ENCODE data around the gene SNRNP48.

Gene SNRNP48

GRCh38 chr6:7587631-7588100 lies 2.3 kb upstream of the SNRNP48 start:
- Histone ChIP-seq H3K9me3 (no peaks in the 10 kb centered on the region), H3K4me3 (ENCODE audit: low read depth in 1 of 2, low read length in 1 of 2) (no peak overlapping the region), H3K27me3 (no peaks in the 10 kb centered on the region), H3K4me1 (ENCODE audit: control insufficient read depth in 1 of 2, insufficient read depth in 1 of 2, low read depth in 1 of 2, low read length in 1 of 2) (peaks cover 21% of the 10 kb centered on the region in 2 experiments), H3K36me3 (no peaks in the 10 kb centered on the region), H3K27ac (no peak overlapping the region)
- no peak for TF ChIP-seq CTCF (IDR thresholded peaks at IDR 0.05)

GRCh38 chr6:7588506-7588905 lies 1.5 kb upstream of the SNRNP48 start:
- peaks cover 21% of the 10 kb centered on the region in 2 experiments for H3K4me1 ChIP-seq (ENCODE audit: control insufficient read depth in 1 of 2, insufficient read depth in 1 of 2, low read depth in 1 of 2, low read length in 1 of 2)
- no peak for TF ChIP-seq CTCF (IDR thresholded peaks at IDR 0.05)
- H3K36me3 ChIP-seq: no peaks in the 10 kb centered on the region
- no peaks in the 10 kb centered on the region for H3K27me3 ChIP-seq
- no peak overlapping the region for H3K4me3 ChIP-seq (ENCODE audit: low read depth in 1 of 2, low read length in 1 of 2)
- no peak overlapping the region for H3K27ac ChIP-seq
- no peaks in the 10 kb centered on the region for H3K9me3 ChIP-seq

- H3K27ac ChIP-seq: no peak overlapping the region
Measured at GRCh38 chr6:7589221-7589620, 777 bp upstream of the SNRNP48 start.

GRCh38 chr6:7590918-7591302 lies 912 bp downstream of the SNRNP48 start:
- Histone ChIP-seq H3K36me3 (peaks cover 24% of the 10 kb centered on the region), H3K9me3 (no peaks in the 10 kb centered on the region), H3K4me1 (ENCODE audit: control insufficient read depth in 1 of 2, insufficient read depth in 1 of 2, low read depth in 1 of 2, low read length in 1 of 2) (peaks cover 21% of the 10 kb centered on the region in 2 experiments), H3K27me3 (no peaks in the 10 kb centered on the region), H3K27ac (peak overlapping the region; percentile 61), H3K4me3 (ENCODE audit: low read depth in 1 of 2, low read length in 1 of 2) (peak overlapping the region; percentile 85 to 95)
- TF ChIP-seq CTCF (IDR thresholded peaks at IDR 0.05): no peak

More at GRCh38 chr6:7589221-7589620, 777 bp upstream of the SNRNP48 start:
- no peaks in the 10 kb centered on the region for H3K9me3 ChIP-seq
- H3K36me3 ChIP-seq: peaks cover 7% of the 10 kb centered on the region
- no peaks in the 10 kb centered on the region for H3K27me3 ChIP-seq
- no peak overlapping the region for H3K4me3 ChIP-seq (ENCODE audit: low read depth in 1 of 2, low read length in 1 of 2)
- H3K4me1 ChIP-seq (ENCODE audit: control insufficient read depth in 1 of 2, insufficient read depth in 1 of 2, low read depth in 1 of 2, low read length in 1 of 2): peaks cover 21% of the 10 kb centered on the region in 2 experiments
- no peak for TF ChIP-seq CTCF (IDR thresholded peaks at IDR 0.05)

- no peak overlapping the region for H3K27ac ChIP-seq
- TF ChIP-seq CTCF (IDR thresholded peaks at IDR 0.05): no peak
- no peaks in the 10 kb centered on the region for H3K9me3 ChIP-seq
- no peaks in the 10 kb centered on the region for H3K27me3 ChIP-seq
- H3K4me3 ChIP-seq (ENCODE audit: low read depth in 1 of 2, low read length in 1 of 2): no peak overlapping the region
- H3K4me1 ChIP-seq (ENCODE audit: control insufficient read depth in 1 of 2, insufficient read depth in 1 of 2, low read depth in 1 of 2, low read length in 1 of 2): peaks cover 21% of the 10 kb centered on the region in 2 experiments
- H3K36me3 ChIP-seq: peaks cover 32% of the 10 kb centered on the region
Measured at GRCh38 chr6:7591770-7592169, 1.8 kb downstream of the SNRNP48 start.

- Histone ChIP-seq H3K36me3 (peaks cover 43% of the 10 kb centered on the region), H3K27ac (no peak overlapping the region), H3K4me3 (ENCODE audit: low read depth in 1 of 2, low read length in 1 of 2) (no peak overlapping the region), H3K4me1 (ENCODE audit: control insufficient read depth in 1 of 2, insufficient read depth in 1 of 2, low read depth in 1 of 2, low read length in 1 of 2) (peaks cover 21% of the 10 kb centered on the region in 2 experiments), H3K9me3 (no peaks in the 10 kb centered on the region), H3K27me3 (no peaks in the 10 kb centered on the region)
- TF ChIP-seq CTCF (IDR thresholded peaks at IDR 0.05): no peak
Measured at GRCh38 chr6:7593229-7593628, 3.2 kb downstream of the SNRNP48 start.
